ENCODE data around the gene SUGCT. TPM values are rescaled to one million over a fixed set of nuclear protein-coding genes. Genes with fewer than 3 reads are reported as not detected.

The SUGCT gene
- total RNA-seq, 2 experiments from 2014 or later, result 0.76 to 1.5 TPM

DNA sequence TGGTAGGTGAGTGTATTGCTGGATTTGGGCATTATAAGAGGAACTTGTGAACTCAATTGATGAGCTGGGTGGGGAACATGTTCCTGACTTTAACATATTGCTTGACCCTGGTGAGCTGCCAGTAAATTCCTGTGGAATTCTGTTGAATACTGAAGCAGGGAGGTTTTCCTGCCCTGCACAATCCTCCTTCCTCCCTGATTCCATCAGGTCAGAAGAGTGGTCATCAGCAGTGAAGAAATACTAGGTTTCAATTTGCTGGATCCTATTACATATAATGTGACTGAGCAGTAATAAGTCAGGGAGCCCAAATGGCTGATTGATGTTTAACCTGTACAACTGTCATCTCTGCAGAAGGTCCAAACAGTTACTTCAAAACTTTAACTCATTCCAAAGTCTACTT, 581.2 kb downstream of the SUGCT start:
- Mint-ChIP-seq H3K9me3 (peaks cover 6% of the 10 kb centered on the region), H3K36me3 (no peaks in the 10 kb centered on the region), H3K4me3 (no peak overlapping the region), H3K4me1 (ENCODE audit: low read depth) (no peaks in the 10 kb centered on the region), H3K27me3 (no peaks in the 10 kb centered on the region), H3K27ac (no peak overlapping the region)
- no peak for DNase-seq
- CTCF ChIA-PET, result no interaction called here
- intact Hi-C loops (cut with micrococcal nuclease), result no loop called here
- POLR2A ChIA-PET, result no interaction called here

DNA sequence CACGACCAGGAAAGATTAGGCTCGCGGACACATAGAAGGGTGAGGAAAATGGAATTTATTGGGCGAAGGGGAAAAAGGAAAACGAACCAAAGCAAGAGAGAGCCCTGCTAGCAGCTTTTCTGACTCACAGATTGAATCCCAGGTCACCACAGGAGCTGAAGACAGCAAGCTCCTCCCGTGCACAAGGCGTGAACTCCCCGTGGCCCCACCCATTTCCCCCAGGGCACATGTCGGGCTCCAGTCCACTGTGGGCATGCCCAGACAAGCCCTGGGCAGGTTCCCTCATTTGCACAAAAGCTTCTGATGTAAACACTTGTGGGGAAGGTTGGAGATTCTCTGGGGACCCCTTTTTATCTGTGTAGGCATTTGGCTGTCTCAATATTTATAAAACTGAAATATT, 582.4 kb downstream of the SUGCT start:
- H3K27ac Mint-ChIP-seq, result no peak overlapping the region
- no peaks in the 10 kb centered on the region for H3K36me3 Mint-ChIP-seq
- ChIA-PET POLR2A (no interaction called here), CTCF (no interaction called here)
- no peaks in the 10 kb centered on the region for H3K4me1 Mint-ChIP-seq (ENCODE audit: low read depth)
- intact Hi-C loops (cut with micrococcal nuclease), result no loop called here
- H3K9me3 Mint-ChIP-seq, result peaks cover 6% of the 10 kb centered on the region
- no peaks in the 10 kb centered on the region for H3K27me3 Mint-ChIP-seq
- DNase-seq, result peak; percentile 31
- no peak overlapping the region for H3K4me3 Mint-ChIP-seq

GRCh38 chr7:40720416-40720815, 585.6 kb downstream of the SUGCT start:
- Mint-ChIP-seq H3K36me3 (no peaks in the 10 kb centered on the region), H3K4me3 (no peak overlapping the region), H3K27ac (no peak overlapping the region), H3K27me3 (no peaks in the 10 kb centered on the region), H3K9me3 (peaks cover 6% of the 10 kb centered on the region), H3K4me1 (ENCODE audit: low read depth) (no peaks in the 10 kb centered on the region)
- CTCF ChIA-PET, result no interaction called here
- intact Hi-C loops (cut with micrococcal nuclease), result no loop called here
- DNase-seq, result no peak
- POLR2A ChIA-PET, result no interaction called here

DNA sequence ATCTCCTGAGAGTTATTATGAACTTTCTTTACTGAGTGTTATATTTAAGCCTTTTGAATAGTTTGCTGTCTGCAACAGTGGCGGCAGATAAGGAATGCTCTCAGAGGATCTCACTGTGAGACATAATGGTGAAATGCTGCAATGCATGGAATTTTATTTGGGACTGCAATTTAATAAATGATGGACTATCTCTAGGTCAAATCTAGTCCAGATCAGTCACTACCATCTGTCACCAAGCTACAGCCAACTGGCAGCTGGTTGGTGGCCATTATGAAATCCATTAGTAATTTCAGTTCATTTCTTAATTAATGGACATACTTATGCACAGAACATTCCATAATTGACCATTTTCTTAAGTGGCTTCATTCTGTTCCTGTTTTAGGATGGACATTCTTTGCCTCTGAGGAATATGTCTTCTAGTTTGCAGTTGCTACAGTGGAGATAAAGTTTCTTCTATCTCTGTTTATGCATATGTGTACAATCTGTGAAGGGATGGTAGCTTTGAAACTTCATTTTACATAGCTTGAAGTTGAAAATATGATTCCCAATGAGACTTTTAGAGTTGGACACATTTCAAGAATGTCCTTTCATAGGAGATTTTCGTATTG, 586.6 kb downstream of the SUGCT start:
- ChIA-PET CTCF (no interaction called here), POLR2A (no interaction called here)
- Mint-ChIP-seq H3K4me1 (ENCODE audit: low read depth) (no peaks in the 10 kb centered on the region), H3K27ac (no peak overlapping the region), H3K27me3 (no peaks in the 10 kb centered on the region), H3K4me3 (no peak overlapping the region), H3K9me3 (peaks cover 6% of the 10 kb centered on the region), H3K36me3 (no peaks in the 10 kb centered on the region)
- intact Hi-C loops (cut with micrococcal nuclease), result no loop called here
- DNase-seq, result no peak

DNA sequence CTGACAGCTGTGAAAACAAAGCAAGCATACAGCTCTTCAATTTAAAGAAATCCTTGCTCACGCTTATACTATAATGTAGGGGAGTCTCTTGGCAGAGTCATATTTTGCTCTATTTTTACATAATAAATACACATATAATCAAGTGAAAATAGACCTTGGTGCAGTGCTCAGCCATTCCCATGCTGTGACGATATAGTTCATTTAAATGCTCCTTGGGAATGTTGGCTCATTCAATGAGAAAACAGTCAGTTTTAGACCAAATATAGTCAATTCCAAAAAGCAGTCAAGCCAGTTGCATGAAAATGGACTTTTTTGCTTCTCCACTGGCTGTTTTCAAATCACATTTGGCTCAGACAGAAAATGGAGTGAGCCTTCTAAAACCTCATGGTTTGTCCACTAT, 587.4 kb downstream of the SUGCT start:
- peaks cover 10% of the 10 kb centered on the region for H3K9me3 Mint-ChIP-seq
- no peaks in the 10 kb centered on the region for H3K36me3 Mint-ChIP-seq
- H3K4me3 Mint-ChIP-seq, result no peak overlapping the region
- no peaks in the 10 kb centered on the region for H3K4me1 Mint-ChIP-seq (ENCODE audit: low read depth)
- no peak overlapping the region for H3K27ac Mint-ChIP-seq
- H3K27me3 Mint-ChIP-seq, result no peaks in the 10 kb centered on the region
- intact Hi-C loops (cut with micrococcal nuclease), result no loop called here
- no peak for DNase-seq
- CTCF ChIA-PET, result no interaction called here
- POLR2A ChIA-PET, result no interaction called here

DNA sequence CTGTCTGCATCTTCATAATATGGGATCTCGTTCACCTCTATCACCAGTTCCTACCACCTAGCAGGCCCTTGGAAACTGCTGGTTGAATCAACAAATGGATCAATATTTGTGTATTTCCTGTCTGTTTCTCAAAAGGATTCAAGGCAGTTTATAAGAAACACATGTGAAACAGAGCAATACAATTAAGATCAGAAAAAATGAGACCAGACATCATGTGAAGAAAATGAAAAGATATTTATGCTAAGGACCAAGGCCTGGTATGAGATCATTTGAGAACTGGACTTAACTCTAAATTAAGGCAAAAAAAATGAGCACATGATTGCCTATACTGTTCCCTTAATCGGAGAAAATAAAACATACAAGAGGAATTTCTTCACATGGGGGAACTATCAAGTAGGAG, 589.0 kb downstream of the SUGCT start:
- no peaks in the 10 kb centered on the region for H3K36me3 Mint-ChIP-seq
- H3K27ac Mint-ChIP-seq, result no peak overlapping the region
- CTCF ChIA-PET, result no interaction called here
- H3K4me1 Mint-ChIP-seq (ENCODE audit: low read depth), result no peaks in the 10 kb centered on the region
- DNase-seq, result no peak
- no peak overlapping the region for H3K4me3 Mint-ChIP-seq
- H3K27me3 Mint-ChIP-seq, result no peaks in the 10 kb centered on the region
- POLR2A ChIA-PET, result no interaction called here
- peaks cover 10% of the 10 kb centered on the region for H3K9me3 Mint-ChIP-seq
- intact Hi-C loops (cut with micrococcal nuclease), result no loop called here

GRCh38 chr7:40726559-40726958, 591.8 kb downstream of the SUGCT start:
- intact Hi-C loops (cut with micrococcal nuclease), result no loop called here
- Mint-ChIP-seq H3K27me3 (no peaks in the 10 kb centered on the region), H3K36me3 (no peaks in the 10 kb centered on the region), H3K27ac (no peak overlapping the region), H3K4me3 (no peak overlapping the region), H3K4me1 (ENCODE audit: low read depth) (no peaks in the 10 kb centered on the region), H3K9me3 (peaks cover 13% of the 10 kb centered on the region)
- POLR2A ChIA-PET, result no interaction called here
- DNase-seq, result no peak
- CTCF ChIA-PET, result no interaction called here

DNA sequence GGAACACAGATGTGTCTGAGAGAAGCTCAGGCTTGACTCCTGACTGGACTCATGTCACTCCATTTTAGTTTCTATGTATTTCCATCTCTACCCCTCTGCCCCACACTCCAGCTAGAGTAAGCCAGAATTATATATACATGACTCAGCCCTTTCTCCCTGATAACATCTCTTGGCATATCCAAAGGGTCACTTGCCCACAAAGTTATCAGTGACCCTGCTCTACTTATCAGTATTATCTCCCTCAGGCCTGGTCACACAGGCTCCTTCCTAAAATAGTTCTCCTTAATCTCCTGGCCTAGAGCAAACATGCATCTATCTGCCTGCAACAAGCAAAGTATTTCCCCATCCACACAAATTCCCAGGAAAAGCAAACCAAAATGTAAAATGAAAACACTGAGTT, 598.3 kb downstream of the SUGCT start:
- ChIA-PET POLR2A (no interaction called here), CTCF (no interaction called here)
- no peaks in the 10 kb centered on the region for H3K36me3 Mint-ChIP-seq
- intact Hi-C loops (cut with micrococcal nuclease), result no loop called here
- H3K27me3 Mint-ChIP-seq, result no peaks in the 10 kb centered on the region
- H3K4me3 Mint-ChIP-seq, result no peak overlapping the region
- no peak overlapping the region for H3K27ac Mint-ChIP-seq
- DNase-seq, result no peak
- no peaks in the 10 kb centered on the region for H3K4me1 Mint-ChIP-seq (ENCODE audit: low read depth)
- H3K9me3 Mint-ChIP-seq, result peaks cover 12% of the 10 kb centered on the region

DNA sequence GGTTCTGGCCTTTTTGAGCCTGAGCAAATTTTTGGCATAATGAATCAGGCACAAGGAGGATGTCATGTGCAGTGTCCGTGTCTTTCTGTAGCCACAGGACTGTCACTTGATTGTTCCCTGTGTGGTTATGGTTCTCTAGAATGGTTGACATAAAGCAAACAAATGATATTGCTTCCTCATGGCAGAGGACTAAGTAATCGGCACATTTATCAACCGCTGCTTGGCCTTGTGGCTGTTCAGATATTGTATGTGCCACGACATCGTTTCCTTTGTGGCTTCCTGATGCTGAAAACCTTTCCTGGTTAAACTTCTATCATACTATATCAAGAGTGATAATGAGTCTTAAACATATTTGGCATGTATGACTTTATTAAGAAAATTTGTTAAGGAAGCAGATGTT, 598.8 kb downstream of the SUGCT start:
- no peaks in the 10 kb centered on the region for H3K27me3 Mint-ChIP-seq
- H3K9me3 Mint-ChIP-seq, result peaks cover 12% of the 10 kb centered on the region
- intact Hi-C loops (cut with micrococcal nuclease), result no loop called here
- no peaks in the 10 kb centered on the region for H3K36me3 Mint-ChIP-seq
- H3K4me1 Mint-ChIP-seq (ENCODE audit: low read depth), result no peaks in the 10 kb centered on the region
- H3K4me3 Mint-ChIP-seq, result no peak overlapping the region
- POLR2A ChIA-PET, result no interaction called here
- DNase-seq, result no peak
- H3K27ac Mint-ChIP-seq, result no peak overlapping the region
- CTCF ChIA-PET, result no interaction called here

DNA sequence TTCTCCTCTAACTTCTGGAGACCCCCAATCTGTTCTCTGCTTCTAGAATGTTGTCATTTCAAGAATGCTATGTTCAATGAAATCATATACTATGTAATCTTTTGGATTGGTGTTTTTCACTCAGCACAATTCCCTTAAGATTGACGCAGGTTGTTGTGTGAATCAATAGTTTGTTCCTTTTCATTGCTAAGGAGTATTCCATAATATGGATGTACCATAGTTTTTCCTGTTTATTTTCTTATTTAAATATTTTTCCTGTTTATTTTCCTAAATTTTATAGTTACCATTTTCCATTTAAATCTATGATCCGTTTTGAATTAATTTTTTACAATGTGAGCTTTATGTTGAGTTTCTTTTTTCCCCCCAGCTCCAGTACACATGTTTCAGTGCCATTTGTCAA, 604.5 kb downstream of the SUGCT start:
- DNase-seq, result no peak
- H3K9me3 Mint-ChIP-seq, result peaks cover 4% of the 10 kb centered on the region
- H3K36me3 Mint-ChIP-seq, result no peaks in the 10 kb centered on the region
- H3K27ac Mint-ChIP-seq, result no peak overlapping the region
- no peaks in the 10 kb centered on the region for H3K4me1 Mint-ChIP-seq (ENCODE audit: low read depth)
- intact Hi-C loops (cut with micrococcal nuclease), result no loop called here
- CTCF ChIA-PET, result no interaction called here
- H3K27me3 Mint-ChIP-seq, result no peaks in the 10 kb centered on the region
- no peak overlapping the region for H3K4me3 Mint-ChIP-seq
- POLR2A ChIA-PET, result no interaction called here

DNA sequence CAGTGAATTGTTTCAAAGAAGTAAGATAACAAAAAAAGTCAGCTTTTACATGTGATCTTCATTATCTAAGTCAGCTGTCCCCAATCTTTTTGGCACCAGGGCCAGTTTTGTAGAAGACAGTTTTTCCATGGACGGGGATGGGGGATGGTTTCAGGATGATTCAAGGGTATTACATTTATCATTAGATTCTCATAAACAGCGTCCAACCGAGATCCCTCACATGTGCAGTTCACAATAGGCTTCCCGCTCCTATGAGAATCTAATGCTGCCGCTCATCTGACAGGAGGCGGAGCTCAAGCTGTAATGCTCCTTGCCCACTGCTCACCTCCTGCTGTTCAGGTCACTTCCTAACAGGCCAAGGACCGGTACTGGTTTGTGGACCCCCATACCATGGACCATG, 607.5 kb downstream of the SUGCT start:
- CTCF ChIA-PET, result no interaction called here
- POLR2A ChIA-PET, result no interaction called here

GRCh38 chr7:40746841-40747556, 612.2 kb downstream of the SUGCT start:
- CTCF ChIA-PET, result no interaction called here
- no peaks in the 10 kb centered on the region for H3K36me3 Mint-ChIP-seq
- intact Hi-C loops (cut with micrococcal nuclease), result no loop called here
- POLR2A ChIA-PET, result no interaction called here
- no peak for DNase-seq
- H3K27me3 Mint-ChIP-seq, result no peaks in the 10 kb centered on the region
- no peak overlapping the region for H3K4me3 Mint-ChIP-seq
- no peaks in the 10 kb centered on the region for H3K4me1 Mint-ChIP-seq (ENCODE audit: low read depth)
- H3K27ac Mint-ChIP-seq, result no peak overlapping the region
- H3K9me3 Mint-ChIP-seq, result peaks cover 5% of the 10 kb centered on the region

More for the DNA sequence above, 607.5 kb downstream of the SUGCT start:
- intact Hi-C loops (cut with micrococcal nuclease), result no loop called here
- Mint-ChIP-seq H3K27me3 (no peaks in the 10 kb centered on the region), H3K9me3 (peaks cover 4% of the 10 kb centered on the region), H3K4me1 (ENCODE audit: low read depth) (no peaks in the 10 kb centered on the region), H3K36me3 (no peaks in the 10 kb centered on the region), H3K4me3 (no peak overlapping the region), H3K27ac (no peak overlapping the region)
- DNase-seq, result no peak

GRCh38 chr7:40747856-40748255, 613.1 kb downstream of the SUGCT start:
- Mint-ChIP-seq H3K27ac (no peak overlapping the region), H3K4me1 (ENCODE audit: low read depth) (no peaks in the 10 kb centered on the region), H3K27me3 (no peaks in the 10 kb centered on the region), H3K4me3 (no peak overlapping the region), H3K36me3 (no peaks in the 10 kb centered on the region), H3K9me3 (peaks cover 5% of the 10 kb centered on the region)
- intact Hi-C loops (cut with micrococcal nuclease), result no loop called here
- ChIA-PET CTCF (no interaction called here), POLR2A (no interaction called here)
- DNase-seq, result no peak
